ENCODE results near the gene FFAR1.
"Not testable (repeated sequence)": the region's sequence is repeated elsewhere in the genome, so short reads cannot be mapped to it uniquely, and the experiment has no call there.

The FFAR1 gene

DNA sequence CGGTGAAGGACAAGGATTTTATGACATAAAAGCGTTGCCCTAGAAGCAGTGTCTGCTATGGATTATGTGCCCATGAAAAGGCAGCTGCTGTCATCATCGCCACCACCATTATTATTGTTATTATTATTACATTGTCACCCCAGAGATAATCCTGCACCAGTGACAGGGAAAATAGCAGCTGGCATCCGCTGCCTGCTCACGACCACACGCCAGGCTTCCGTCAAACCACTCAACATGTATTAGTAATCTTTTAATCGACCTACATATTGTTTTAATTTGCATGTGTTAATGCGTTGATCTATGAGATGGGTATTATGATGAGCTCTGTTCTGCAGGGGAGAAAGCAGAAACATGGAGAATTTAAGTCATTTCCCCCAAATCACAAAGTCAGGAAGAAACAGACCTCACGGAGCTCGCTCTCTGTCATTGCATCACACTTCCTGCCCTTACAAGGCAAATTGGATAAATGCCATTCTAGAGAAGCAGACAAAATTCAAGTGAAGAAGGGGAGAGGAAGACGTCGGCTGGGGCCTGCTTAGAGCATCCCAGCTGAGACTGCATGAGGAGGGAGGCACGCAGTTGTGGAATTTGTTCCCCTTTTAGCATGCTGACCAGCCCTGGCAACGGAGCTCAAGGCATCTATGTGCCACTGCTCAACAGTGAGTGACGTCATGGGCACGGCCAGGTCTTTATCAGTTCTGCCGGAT lies 10.3 kb downstream of the FFAR1 start, which contains the start of gene FFAR3:
TSS of gene FFAR3 (plus strand) at position 594 of the 707 bp plus-strand sequence. CDS start 431 bp downstream, outside the sequence.
- H3K4me3 ChIP-seq (ENCODE audit: low read depth, low read length), result no peak within 1 kb of the TSS
- TF ChIP-seq, protein P1, sequence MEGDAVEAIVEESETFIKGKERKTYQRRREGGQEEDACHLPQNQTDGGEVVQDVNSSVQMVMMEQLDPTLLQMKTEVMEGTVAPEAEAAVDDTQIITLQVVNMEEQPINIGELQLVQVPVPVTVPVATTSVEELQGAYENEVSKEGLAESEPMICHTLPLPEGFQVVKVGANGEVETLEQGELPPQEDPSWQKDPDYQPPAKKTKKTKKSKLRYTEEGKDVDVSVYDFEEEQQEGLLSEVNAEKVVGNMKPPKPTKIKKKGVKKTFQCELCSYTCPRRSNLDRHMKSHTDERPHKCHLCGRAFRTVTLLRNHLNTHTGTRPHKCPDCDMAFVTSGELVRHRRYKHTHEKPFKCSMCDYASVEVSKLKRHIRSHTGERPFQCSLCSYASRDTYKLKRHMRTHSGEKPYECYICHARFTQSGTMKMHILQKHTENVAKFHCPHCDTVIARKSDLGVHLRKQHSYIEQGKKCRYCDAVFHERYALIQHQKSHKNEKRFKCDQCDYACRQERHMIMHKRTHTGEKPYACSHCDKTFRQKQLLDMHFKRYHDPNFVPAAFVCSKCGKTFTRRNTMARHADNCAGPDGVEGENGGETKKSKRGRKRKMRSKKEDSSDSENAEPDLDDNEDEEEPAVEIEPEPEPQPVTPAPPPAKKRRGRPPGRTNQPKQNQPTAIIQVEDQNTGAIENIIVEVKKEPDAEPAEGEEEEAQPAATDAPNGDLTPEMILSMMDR (IDR thresholded peaks at IDR 0.05; ENCODE audit: low read depth, low read length), result no peak
- no peak for DNase-seq (ENCODE audit: low read depth, low spot score)
- in situ Hi-C loops (cut with HindIII; ENCODE audit: low sequenced_read_pairs), result no loop called here

DNA sequence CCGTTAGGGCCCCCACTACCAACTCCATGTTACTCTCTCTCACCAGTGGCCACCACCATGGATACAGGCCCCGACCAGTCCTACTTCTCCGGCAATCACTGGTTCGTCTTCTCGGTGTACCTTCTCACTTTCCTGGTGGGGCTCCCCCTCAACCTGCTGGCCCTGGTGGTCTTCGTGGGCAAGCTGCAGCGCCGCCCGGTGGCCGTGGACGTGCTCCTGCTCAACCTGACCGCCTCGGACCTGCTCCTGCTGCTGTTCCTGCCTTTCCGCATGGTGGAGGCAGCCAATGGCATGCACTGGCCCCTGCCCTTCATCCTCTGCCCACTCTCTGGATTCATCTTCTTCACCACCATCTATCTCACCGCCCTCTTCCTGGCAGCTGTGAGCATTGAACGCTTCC lies 11.1 kb downstream of the FFAR1 start:
- in situ Hi-C loops (cut with HindIII; ENCODE audit: low sequenced_read_pairs); DNase-seq (ENCODE audit: low read depth, low spot score); H3K4me3 ChIP-seq (ENCODE audit: low read depth, low read length): not testable (repeated sequence)

DNA sequence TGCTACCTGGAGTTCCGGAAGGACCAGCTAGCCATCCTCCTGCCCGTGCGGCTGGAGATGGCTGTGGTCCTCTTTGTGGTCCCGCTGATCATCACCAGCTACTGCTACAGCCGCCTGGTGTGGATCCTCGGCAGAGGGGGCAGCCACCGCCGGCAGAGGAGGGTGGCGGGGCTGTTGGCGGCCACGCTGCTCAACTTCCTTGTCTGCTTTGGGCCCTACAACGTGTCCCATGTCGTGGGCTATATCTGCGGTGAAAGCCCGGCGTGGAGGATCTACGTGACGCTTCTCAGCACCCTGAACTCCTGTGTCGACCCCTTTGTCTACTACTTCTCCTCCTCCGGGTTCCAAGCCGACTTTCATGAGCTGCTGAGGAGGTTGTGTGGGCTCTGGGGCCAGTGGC lies 11.7 kb downstream of the FFAR1 start:
- DNase-seq (ENCODE audit: low read depth, low spot score); H3K4me3 ChIP-seq (ENCODE audit: low read depth, low read length); in situ Hi-C loops (cut with HindIII; ENCODE audit: low sequenced_read_pairs): not testable (repeated sequence)

DNA sequence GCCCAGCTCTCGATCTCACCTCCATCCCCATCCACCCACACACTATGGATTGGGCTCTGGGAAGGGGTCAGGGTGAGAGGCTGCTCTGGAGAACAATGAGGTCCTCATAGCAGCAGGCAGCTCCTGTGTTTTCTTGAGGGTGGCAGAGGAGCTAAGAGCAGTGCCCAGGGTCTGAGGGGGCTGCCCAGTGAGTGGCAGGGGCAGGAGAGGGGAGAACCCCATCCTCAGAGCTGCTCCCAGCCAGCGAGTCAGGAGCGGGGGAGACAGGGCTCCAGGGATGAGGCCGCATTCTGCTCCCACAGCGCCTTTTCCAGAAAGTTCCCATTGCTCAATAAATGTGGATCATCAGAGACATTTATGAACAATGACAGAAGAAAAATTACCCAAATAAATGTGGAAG lies 12.4 kb downstream of the FFAR1 start:
- H3K4me3 ChIP-seq (ENCODE audit: low read depth, low read length); DNase-seq (ENCODE audit: low read depth, low spot score); in situ Hi-C loops (cut with HindIII; ENCODE audit: low sequenced_read_pairs): not testable (repeated sequence)

DNA sequence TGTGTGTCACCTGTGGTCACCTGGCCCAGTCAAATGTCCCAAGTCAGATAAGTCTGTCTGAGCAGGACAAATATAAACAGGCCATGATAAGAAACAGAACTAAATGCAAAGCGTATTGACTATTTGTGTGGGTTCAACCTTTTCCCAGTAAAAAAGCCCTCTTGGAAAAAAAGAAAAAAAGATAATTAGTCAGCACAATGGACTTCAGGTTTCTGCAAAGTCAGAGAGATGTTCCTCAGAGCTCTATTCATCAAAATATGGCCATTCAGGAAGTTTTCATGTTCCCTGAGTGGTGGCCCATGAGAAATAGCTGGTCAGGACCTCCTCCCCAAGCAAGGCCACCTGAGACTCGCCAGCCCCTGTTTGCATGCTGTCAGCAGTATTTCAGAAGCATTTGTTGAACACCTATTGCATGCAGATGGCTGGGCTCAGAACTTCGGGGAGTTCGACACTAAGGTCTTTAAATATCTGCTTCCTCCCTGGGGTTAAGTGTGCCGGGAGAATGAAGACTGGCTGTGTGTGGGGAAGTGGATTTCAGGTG lies 13.2 kb downstream of the FFAR1 start:
- TF ChIP-seq, protein P1 (IDR thresholded peaks at IDR 0.05; ENCODE audit: low read depth, low read length), result no peak
- in situ Hi-C loops (cut with HindIII; ENCODE audit: low sequenced_read_pairs), result no loop called here
- no peak for DNase-seq (ENCODE audit: low read depth, low spot score)
- no peak overlapping the region for H3K4me3 ChIP-seq (ENCODE audit: low read depth, low read length)

DNA sequence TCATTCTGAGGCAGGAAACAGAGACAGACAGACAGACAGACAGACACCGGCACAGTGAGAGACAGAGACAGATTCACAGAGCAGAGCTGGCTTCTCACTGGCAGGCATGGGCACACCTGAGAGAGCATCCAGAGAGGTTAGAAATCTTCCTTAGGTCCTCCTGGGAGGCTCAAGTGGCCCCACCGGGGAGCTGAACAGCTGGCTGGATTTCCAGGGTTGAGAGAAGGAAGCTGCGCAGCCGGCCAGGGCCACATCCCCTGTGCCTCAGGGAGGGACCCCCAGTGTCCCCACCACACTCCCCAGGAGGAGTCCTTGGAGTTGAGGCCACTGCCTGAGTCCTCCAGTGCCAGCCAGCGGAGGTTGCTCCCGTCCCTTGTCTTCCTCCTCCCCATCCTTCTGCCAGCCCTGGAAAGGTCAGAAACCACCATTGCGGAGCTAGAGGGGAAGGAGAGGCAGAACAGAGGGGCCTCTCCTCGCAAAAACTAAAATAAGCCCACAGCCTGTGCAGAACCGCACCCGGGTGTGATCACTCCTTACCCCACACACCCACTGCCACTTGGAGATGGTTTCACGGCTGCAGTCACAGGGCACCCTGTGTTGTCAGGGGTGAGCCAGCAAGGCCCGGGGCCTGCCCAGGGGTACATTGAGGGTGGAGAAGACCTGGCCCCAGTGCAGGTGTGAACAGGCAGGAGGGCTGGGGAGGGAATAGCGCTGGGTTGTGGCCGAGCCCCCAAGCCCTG lies 14.7 kb downstream of the FFAR1 start:
- TF ChIP-seq, protein P1 (IDR thresholded peaks at IDR 0.05; ENCODE audit: low read depth, low read length), result no peak
- no peak overlapping the region for H3K4me3 ChIP-seq (ENCODE audit: low read depth, low read length)
- DNase-seq (ENCODE audit: low read depth, low spot score), result no peak
- in situ Hi-C loops (cut with HindIII; ENCODE audit: low sequenced_read_pairs), result no loop called here

DNA sequence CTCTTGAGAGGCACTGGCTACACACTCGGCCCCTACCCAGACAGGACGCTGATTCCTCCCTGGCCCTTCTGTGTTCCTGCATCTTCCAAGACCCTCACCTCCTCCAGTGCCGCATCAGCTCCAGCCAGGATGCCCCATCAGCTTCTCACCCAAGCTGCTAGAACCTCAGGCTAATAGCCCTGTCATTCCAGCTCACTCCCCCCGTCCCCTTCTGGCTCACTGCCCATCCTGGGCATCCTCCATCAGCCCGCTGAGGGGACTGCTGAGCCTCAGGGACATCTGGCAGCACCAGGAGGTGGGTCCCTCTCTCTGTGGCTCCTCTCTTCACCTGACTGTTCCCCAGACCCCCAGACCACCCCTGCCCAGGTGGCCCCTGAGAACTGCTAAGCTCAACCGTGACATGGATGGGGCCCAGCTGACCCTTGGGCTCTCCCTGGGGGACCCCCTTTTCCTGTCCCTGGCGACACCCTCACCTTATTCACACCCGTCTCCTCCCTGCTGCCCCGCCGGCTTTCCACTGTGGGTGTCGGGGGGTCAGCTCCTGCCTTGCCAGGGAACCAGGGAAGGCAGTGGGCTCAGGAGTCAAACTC lies 15.4 kb downstream of the FFAR1 start:
- no peak for DNase-seq (ENCODE audit: low read depth, low spot score)
- no peak overlapping the region for H3K4me3 ChIP-seq (ENCODE audit: low read depth, low read length)
- in situ Hi-C loops (cut with HindIII; ENCODE audit: low sequenced_read_pairs), result no loop called here
- TF ChIP-seq, protein P1 (IDR thresholded peaks at IDR 0.05; ENCODE audit: low read depth, low read length), result no peak

Measured in astrocyte of the spinal cord (primary cell).